Cardiac fibroblast (primary cell): ENCODE results near the gene C19orf25.

Experiments used
- DNase-seq, 2 donors: peaks; one replicate each; pipeline versions ENCODE4 v3.0.0 to v3.0.0-alpha.2; 2010; ENCODE audit warnings: low read depth in 2 of 2
- H3K4me3 ChIP-seq, 2 donors: replicated peaks in 1 of 2; 1 replicate in 1 of 2; 2 replicates in 1 of 2; pipeline ENCODE4 v1.5.1; 2011; ENCODE audit warnings: low read depth in 2 of 2, low read length in 2 of 2, mild to moderate bottlenecking in 2 of 2, moderate library complexity in 1 of 2
- TF ChIP-seq, protein P1 (sequence below): IDR thresholded peaks from one replicate; pipeline ENCODE4 v1.5.1; 2011; ENCODE audit warnings: low read depth, mild to moderate bottlenecking, low read length, inconsistent platforms

C19orf25 gene

GRCh38 chr19:1447944-1448343 lies 31.1 kb downstream of the C19orf25 start:
- TF ChIP-seq, protein P1, sequence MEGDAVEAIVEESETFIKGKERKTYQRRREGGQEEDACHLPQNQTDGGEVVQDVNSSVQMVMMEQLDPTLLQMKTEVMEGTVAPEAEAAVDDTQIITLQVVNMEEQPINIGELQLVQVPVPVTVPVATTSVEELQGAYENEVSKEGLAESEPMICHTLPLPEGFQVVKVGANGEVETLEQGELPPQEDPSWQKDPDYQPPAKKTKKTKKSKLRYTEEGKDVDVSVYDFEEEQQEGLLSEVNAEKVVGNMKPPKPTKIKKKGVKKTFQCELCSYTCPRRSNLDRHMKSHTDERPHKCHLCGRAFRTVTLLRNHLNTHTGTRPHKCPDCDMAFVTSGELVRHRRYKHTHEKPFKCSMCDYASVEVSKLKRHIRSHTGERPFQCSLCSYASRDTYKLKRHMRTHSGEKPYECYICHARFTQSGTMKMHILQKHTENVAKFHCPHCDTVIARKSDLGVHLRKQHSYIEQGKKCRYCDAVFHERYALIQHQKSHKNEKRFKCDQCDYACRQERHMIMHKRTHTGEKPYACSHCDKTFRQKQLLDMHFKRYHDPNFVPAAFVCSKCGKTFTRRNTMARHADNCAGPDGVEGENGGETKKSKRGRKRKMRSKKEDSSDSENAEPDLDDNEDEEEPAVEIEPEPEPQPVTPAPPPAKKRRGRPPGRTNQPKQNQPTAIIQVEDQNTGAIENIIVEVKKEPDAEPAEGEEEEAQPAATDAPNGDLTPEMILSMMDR, result no peak
- DNase-seq, result no peak
- no peak overlapping the region for H3K4me3 ChIP-seq

DNA sequence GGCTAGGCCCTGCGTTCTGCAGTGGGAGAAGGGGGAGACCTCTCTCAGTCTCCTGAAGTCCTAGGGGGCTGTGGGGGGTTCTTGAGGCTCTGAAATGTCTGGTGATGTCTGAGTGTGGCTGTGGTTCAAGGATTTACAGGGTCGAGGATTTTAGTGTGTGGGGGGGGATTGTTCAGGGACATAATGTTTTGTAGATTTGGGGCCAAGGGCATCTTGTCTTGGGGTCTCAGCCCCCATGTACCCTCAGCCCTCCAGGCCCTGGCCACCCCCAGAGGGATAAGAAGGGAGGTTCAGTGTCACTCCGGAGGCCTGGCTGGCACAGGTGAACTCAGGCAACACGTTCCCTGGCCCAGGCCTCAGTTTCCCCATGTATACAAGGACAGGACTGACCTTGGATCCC lies 31.5 kb downstream of the C19orf25 start:
- no peak overlapping the region for H3K4me3 ChIP-seq
- TF ChIP-seq, protein P1, result no peak
- no peak for DNase-seq

DNA sequence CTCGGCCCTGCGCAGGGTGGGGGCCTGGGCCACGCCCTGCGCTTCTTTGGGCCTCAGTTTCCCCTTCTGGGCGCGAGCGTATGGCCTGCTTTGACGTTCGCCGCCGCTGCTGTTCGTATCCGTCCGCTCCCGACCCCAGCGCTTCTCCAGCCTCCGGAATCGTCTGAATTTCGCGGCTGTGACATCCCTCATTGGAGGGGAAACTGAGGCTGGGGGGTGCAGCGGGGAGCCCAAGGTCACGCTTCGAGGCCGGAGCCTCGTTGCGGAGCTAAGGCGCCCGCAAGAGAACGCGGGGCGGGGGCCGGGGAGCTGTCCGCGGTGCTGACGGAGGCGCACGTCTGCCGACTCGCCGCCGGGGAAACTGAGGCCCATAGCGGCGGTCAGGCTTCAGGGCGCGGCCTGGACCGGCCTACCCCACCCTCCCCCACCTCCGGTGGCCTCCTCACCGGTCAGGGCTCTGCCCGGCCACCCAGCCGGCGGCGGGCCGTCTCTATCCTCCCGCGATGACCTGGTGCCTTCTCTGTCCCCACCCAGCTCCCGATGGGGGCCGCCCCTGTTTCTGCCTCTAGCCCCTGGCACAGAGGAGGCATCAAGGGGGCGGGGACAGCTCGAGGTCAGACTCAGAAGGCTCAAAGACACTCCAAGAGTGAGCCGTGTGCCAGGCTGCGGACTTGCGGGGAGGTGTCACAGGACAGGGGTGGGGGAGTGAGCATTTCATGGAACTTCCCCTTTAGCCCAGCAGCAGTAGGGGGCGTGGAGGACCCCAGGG lies 32.1 kb downstream of the C19orf25 start:
- no peak overlapping the region for H3K4me3 ChIP-seq
- TF ChIP-seq, protein P1, result no peak

GRCh38 chr19:1445932-1446712 lies 32.9 kb downstream of the C19orf25 start:
- TF ChIP-seq, protein P1, result no peak
- no peak for DNase-seq
- peak overlapping the region in 1 of 2 donors; percentile 34 for H3K4me3 ChIP-seq

More for the DNA sequence above, 32.1 kb downstream of the C19orf25 start:
- DNase-seq, result no peak

GRCh38 chr19:1445185-1445931 lies 33.7 kb downstream of the C19orf25 start:
- peak overlapping the region; percentile 30 to 34 for H3K4me3 ChIP-seq
- peak; percentile 53 to 55 for DNase-seq
- TF ChIP-seq, protein P1, result peak; percentile 42

- no peak for DNase-seq
- no peak overlapping the region for H3K4me3 ChIP-seq
- TF ChIP-seq, protein P1, result no peak
Measured at GRCh38 chr19:1441677-1442438, 37.2 kb downstream of the C19orf25 start.
